CD8-positive, alpha-beta memory T cell (primary cell): ENCODE measurements around the gene NUS1. TPM values are rescaled to one million over a fixed set of nuclear protein-coding genes. Genes with fewer than 3 reads are reported as not detected.
A peak's percentile ranks its signal among the peaks of the same experiment; 100 is the strongest.
"Not testable (repeated sequence)": the region's sequence is repeated elsewhere in the genome, so short reads cannot be mapped to it uniquely, and the experiment has no call there.

Experiments used
- CTCF ChIA-PET: fragments of 350-600 bp; sonication (Branson Sonifier 250); formaldehyde crosslinking; loops from one replicate; lab custom pipeline; 2021; ENCODE audit warnings: antibody characterized with exemption; lab: Charles Lee
- POLR2A ChIA-PET: fragments of 350-600 bp; sonication (Branson Sonifier 250); formaldehyde crosslinking; loops from one replicate; lab custom pipeline; 2021; ENCODE audit warnings: antibody characterized with exemption; lab: Charles Lee
- DNase-seq, 5 donors: peaks; one replicate each; pipeline versions ENCODE4 v3.0.0 to v3.0.0-alpha.2; 2020 to 2022; ENCODE audit warnings: mixed read lengths in 1 of 5
- H3K27ac ChIP-seq: one replicate; pipeline ENCODE4 v1.7.0; 2013; ENCODE audit warnings: low read depth, mild to moderate bottlenecking, low read length, moderate library complexity
- H3K27me3 ChIP-seq: 2 replicates; pipeline ENCODE4 v1.7.0; 2013; ENCODE audit warnings: low read length, mild to moderate bottlenecking; ENCODE audit not compliant: insufficient read depth, poor library complexity, severe bottlenecking
- H3K36me3 ChIP-seq: 2 replicates; pipeline ENCODE4 v1.7.0; 2013; ENCODE audit warnings: mild to moderate bottlenecking, low read length, moderate library complexity; ENCODE audit not compliant: insufficient read depth
- H3K4me1 ChIP-seq: 2 replicates; pipeline ENCODE4 v1.7.0; 2013; ENCODE audit warnings: mild to moderate bottlenecking, low read length, moderate library complexity; ENCODE audit not compliant: insufficient read depth
- H3K4me3 ChIP-seq: 2 replicates; pipeline ENCODE4 v1.7.0; 2013; ENCODE audit warnings: mild to moderate bottlenecking, low read length
- H3K9me3 ChIP-seq: 2 replicates; pipeline ENCODE4 v1.7.0; 2013; ENCODE audit warnings: mild to moderate bottlenecking, low read length
- H3K27ac Mint-ChIP-seq, 8 donors: one replicate each; pipeline ENCODE4 v1.8.0; 2020 to 2021; ENCODE audit warnings: mixed read lengths in 8 of 8, mild to moderate bottlenecking in 6 of 8, inconsistent platforms in 3 of 8, moderate library complexity in 3 of 8
- H3K27me3 Mint-ChIP-seq, 2 donors: one replicate each; pipeline ENCODE4 v1.8.0; 2020 to 2021; ENCODE audit warnings: mixed read lengths in 2 of 2, mild to moderate bottlenecking in 1 of 2, moderate library complexity in 1 of 2
- H3K36me3 Mint-ChIP-seq, 3 donors: one replicate each; pipeline ENCODE4 v1.8.0; 2020 to 2021; ENCODE audit warnings: mixed read lengths in 3 of 3, inconsistent platforms in 1 of 3, mild to moderate bottlenecking in 1 of 3
- H3K4me1 Mint-ChIP-seq, 3 donors: one replicate each; pipeline ENCODE4 v1.8.0; 2020 to 2021; ENCODE audit warnings: mixed read lengths in 3 of 3, inconsistent platforms in 1 of 3, mild to moderate bottlenecking in 1 of 3
- H3K4me3 Mint-ChIP-seq, 7 donors: one replicate each; pipeline ENCODE4 v1.8.0; 2020 to 2021; ENCODE audit warnings: mixed read lengths in 7 of 7, mild to moderate bottlenecking in 6 of 7, moderate library complexity in 4 of 7, inconsistent platforms in 2 of 7
- H3K9me3 Mint-ChIP-seq, 5 donors: one replicate each; pipeline ENCODE4 v1.8.0; 2020 to 2022; ENCODE audit warnings: mixed read lengths in 5 of 5, mild to moderate bottlenecking in 3 of 5, moderate library complexity in 2 of 5, inconsistent platforms in 1 of 5
- polyA plus RNA-seq: library from polyadenylated mRNA; unstranded; fragments of 300-500 nt; fragmentation: Illumina TruSeq; gene quantifications from one replicate; pipeline ENCODE4 v1.2.3, GENCODE V29; 2021
- total RNA-seq, 2 experiments: library from RNA; stranded (reverse); gene quantifications; one replicate each; pipeline ENCODE4 v1.2.3, GENCODE V29; 2021

The NUS1 gene
- 10 to 100 TPM; 62.5 to 62.6 TPM for total RNA-seq
- polyA plus RNA-seq = 16.0 TPM

DNA sequence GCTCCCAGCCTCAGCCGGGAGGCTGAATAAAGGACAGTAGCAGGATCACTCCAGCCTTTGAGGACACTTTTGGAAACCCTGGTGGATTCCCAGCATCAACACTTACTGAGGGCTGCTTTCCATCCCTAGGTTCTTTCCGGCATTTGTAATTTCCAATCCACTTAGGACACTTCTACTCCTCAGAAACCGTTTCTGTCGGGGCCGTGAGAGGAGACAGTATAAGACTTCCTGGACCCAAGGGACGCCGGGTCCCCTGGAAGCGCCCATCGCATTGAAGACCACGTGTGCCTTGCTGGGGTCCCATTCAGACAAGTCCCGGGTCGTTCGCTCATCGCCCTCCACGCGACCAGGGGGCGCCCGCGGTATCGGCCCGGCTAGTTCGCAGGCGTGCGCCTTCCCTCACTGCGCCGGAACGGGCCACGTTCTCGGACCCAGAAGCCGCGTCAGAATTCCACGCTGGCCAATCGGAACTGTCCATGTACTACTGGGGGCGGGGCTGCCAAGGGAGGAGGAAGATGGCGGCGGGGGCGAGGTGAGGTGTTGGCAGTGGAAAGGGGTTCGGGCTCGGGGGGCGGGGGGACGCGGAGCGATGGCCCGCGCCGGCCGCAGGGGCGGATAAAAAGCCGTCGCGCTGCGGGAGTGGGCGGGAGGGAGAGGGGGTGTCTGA lies at the start of gene NUS1:
NUS1 (plus strand) TSS at position 479 of the 667 bp plus-strand sequence. CDS start 202 bp downstream, outside the sequence.
- Histone ChIP-seq H3K27me3 (no peaks in the 10 kb centered on the region), H3K36me3 (no peaks in the 10 kb centered on the region), H3K4me1 (peaks cover 43% of the 10 kb centered on the region), H3K27ac (peak within 1 kb of the TSS; percentile 68), H3K9me3 (no peaks in the 10 kb centered on the region), H3K4me3 (peak within 1 kb of the TSS; percentile 95)
- POLR2A ChIA-PET = interaction anchor here (1.2 kb wide), 1 partner anchor 73 kb away, joined by 3 read pairs; the partner anchor contains the start of gene GOPC
- H3K4me1 Mint-ChIP-seq = peaks cover 45 to 56% (median 53%) of the 10 kb centered on the region in 3 donors
- no peaks in the 10 kb centered on the region for H3K27me3 Mint-ChIP-seq
- peak; percentile 96 to 99 (median 98) for DNase-seq
- H3K36me3 Mint-ChIP-seq = peaks cover 0 to 10% (median 4%) of the 10 kb centered on the region in 3 donors
- H3K4me3 Mint-ChIP-seq = peak within 1 kb of the TSS; percentile 83 to 98 (median 90)
- H3K9me3 Mint-ChIP-seq = no peaks in the 10 kb centered on the region
- peak within 1 kb of the TSS; percentile 81 to 99 (median 94) for H3K27ac Mint-ChIP-seq
- CTCF ChIA-PET = interaction anchor here (1.4 kb wide), 1 partner anchor 70 kb away, joined by 3 read pairs; no protein-coding TSS in a partner anchor

DNA sequence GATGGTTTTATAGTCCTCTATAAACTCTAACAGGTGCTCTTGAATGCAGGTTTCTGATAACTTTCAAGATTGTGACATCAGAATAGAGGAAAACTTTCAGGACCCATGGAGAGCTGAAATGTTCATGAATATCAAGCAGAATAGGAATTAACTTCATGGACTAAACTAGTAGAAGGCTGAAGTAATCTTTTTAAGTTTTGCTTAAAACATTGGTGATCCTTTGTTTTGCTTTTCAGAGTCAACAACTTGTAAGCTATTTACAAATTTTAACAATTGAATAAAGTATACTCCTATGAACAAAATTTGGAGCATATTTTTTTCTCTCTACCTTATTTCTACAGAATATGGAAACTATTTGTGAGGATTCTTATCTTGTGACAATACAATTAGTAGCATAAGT lies 47.7 kb upstream of the NUS1 start:
- peaks cover 2 to 24% (median 4%) of the 10 kb centered on the region in 3 donors for H3K36me3 Mint-ChIP-seq
- H3K4me3 Mint-ChIP-seq = no peak overlapping the region
- no peak overlapping the region for H3K4me3 ChIP-seq
- no peaks in the 10 kb centered on the region for H3K4me1 Mint-ChIP-seq
- H3K4me1 ChIP-seq = no peaks in the 10 kb centered on the region
- no peak overlapping the region for H3K27ac ChIP-seq
- ChIA-PET CTCF (no interaction called here), POLR2A (no interaction called here)
- H3K9me3 ChIP-seq = no peaks in the 10 kb centered on the region
- peaks cover 2 to 9% of the 10 kb centered on the region in 2 donors for H3K27me3 Mint-ChIP-seq
- peaks cover 15 to 22% (median 17%) of the 10 kb centered on the region in 5 donors for H3K9me3 Mint-ChIP-seq
- H3K36me3 ChIP-seq = no peaks in the 10 kb centered on the region
- no peaks in the 10 kb centered on the region for H3K27me3 ChIP-seq
- DNase-seq = no peak
- H3K27ac Mint-ChIP-seq = no peak overlapping the region

- Mint-ChIP-seq H3K27ac (no peak overlapping the region), H3K4me3 (no peak overlapping the region), H3K36me3 (peaks cover 2 to 17% (median 2%) of the 10 kb centered on the region in 3 donors), H3K9me3 (peaks cover 15 to 21% (median 17%) of the 10 kb centered on the region in 5 donors), H3K4me1 (no peaks in the 10 kb centered on the region), H3K27me3 (peaks cover 0 to 9% of the 10 kb centered on the region in 2 donors)
- H3K9me3 ChIP-seq = no peaks in the 10 kb centered on the region
- ChIA-PET CTCF (no interaction called here), POLR2A (no interaction called here)
- no peaks in the 10 kb centered on the region for H3K4me1 ChIP-seq
- DNase-seq = no peak
- no peak overlapping the region for H3K4me3 ChIP-seq
- H3K27me3 ChIP-seq = no peaks in the 10 kb centered on the region
- no peaks in the 10 kb centered on the region for H3K36me3 ChIP-seq
- H3K27ac ChIP-seq = no peak overlapping the region
These were observed 46.1 kb upstream of the NUS1 start for GRCh38 chr6:117629119-117629660.

- no peak for DNase-seq
- Histone ChIP-seq H3K4me1 (no peaks in the 10 kb centered on the region), H3K9me3 (no peaks in the 10 kb centered on the region), H3K27me3 (no peaks in the 10 kb centered on the region), H3K36me3 (no peaks in the 10 kb centered on the region), H3K4me3 (no peak overlapping the region), H3K27ac (no peak overlapping the region)
- peaks cover 0 to 10% (median 0%) of the 10 kb centered on the region in 3 donors for H3K36me3 Mint-ChIP-seq
- H3K27me3 Mint-ChIP-seq = peaks cover 0 to 3% of the 10 kb centered on the region in 2 donors
- ChIA-PET CTCF (no interaction called here), POLR2A (no interaction called here)
- no peaks in the 10 kb centered on the region for H3K4me1 Mint-ChIP-seq
- H3K4me3 Mint-ChIP-seq = no peak overlapping the region
- H3K27ac Mint-ChIP-seq = no peak overlapping the region
- H3K9me3 Mint-ChIP-seq = peaks cover 0 to 6% (median 0%) of the 10 kb centered on the region in 5 donors
These were observed 37.5 kb upstream of the NUS1 start for GRCh38 chr6:117637770-117638169.

DNA sequence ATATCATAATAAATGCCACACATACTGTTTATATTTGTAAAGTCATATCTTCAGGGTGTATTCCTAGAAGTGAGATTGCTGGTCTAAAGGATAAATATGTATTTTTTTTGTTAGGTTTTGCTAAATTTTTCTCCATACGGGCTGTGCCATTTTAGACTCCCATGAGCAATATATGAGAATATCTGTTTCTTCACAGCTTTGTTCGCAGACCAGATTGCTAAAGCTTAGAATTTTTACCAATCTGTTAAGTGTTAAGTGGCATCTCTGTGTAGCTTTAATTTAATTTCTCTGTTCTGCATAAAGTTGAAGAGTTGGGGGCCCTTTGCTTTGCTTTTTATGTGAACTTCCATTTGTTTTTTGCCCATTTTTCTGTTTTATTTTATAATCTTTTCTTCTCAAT lies 32.3 kb upstream of the NUS1 start:
- peaks cover 3 to 8% of the 10 kb centered on the region in 2 donors for H3K27me3 Mint-ChIP-seq
- ChIA-PET CTCF (no interaction called here), POLR2A (interaction anchor here (0.7 kb wide), 1 partner anchor 1047 kb away, joined by 3 read pairs; no protein-coding TSS in a partner anchor)

DNA sequence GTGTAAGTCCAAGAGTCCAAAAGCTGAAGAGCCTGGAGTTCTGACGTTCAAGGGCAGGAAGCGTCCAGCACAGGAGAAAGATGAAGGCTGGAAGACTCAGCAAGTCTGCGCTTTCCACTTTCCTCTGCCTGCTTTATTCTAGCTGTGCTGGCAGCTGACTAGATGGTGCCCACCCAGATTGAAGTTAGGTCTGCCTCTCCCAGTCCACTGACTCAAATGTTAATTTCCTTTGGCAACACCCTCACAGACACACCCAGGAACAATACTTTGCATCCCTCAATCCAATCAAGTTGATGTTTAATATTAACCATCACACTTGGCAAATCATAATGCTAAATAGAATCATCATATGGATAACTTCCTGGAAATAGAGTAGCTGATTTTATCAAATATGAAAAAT lies 23.3 kb upstream of the NUS1 start:
- CTCF ChIA-PET, POLR2A ChIA-PET, H3K9me3 Mint-ChIP-seq: not testable (repeated sequence)

More for the DNA sequence above, 32.3 kb upstream of the NUS1 start:
- Mint-ChIP-seq H3K36me3 (peaks cover 0 to 6% (median 0%) of the 10 kb centered on the region in 3 donors), H3K9me3 (peaks cover 0 to 6% (median 0%) of the 10 kb centered on the region in 5 donors), H3K27ac (no peak overlapping the region), H3K4me3 (no peak overlapping the region), H3K4me1 (no peaks in the 10 kb centered on the region)
- no peak for DNase-seq
- H3K4me1 ChIP-seq = no peaks in the 10 kb centered on the region
- no peak overlapping the region for H3K27ac ChIP-seq
- no peaks in the 10 kb centered on the region for H3K36me3 ChIP-seq
- H3K27me3 ChIP-seq = no peaks in the 10 kb centered on the region
- no peak overlapping the region for H3K4me3 ChIP-seq
- H3K9me3 ChIP-seq = no peaks in the 10 kb centered on the region

DNA sequence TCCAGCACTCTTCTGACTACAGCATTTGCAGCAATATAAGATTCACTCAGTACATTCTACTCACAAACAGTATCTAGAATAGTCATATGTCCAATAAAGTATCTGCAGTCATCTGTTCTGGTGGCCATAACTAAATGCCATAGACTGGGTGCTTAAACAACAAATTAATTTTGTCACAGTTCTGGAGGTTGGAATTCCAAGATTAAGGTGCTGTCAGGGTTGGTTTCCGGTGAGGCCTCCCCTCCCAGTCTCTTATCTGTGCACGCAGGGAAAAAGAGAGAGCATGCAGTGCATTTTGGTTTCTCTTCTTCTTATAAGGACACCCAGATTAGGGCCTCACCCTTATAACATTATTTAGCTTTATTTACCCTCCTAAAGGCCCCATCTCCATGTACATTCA lies 21.3 kb upstream of the NUS1 start:
- ChIA-PET POLR2A (no interaction called here), CTCF (no interaction called here)
- Histone ChIP-seq H3K9me3 (no peaks in the 10 kb centered on the region), H3K36me3 (no peaks in the 10 kb centered on the region), H3K27ac (no peak overlapping the region), H3K4me1 (no peaks in the 10 kb centered on the region), H3K4me3 (no peak overlapping the region), H3K27me3 (no peaks in the 10 kb centered on the region)
- Mint-ChIP-seq H3K27ac (no peak overlapping the region), H3K27me3 (no peaks in the 10 kb centered on the region), H3K4me3 (no peak overlapping the region), H3K36me3 (no peaks in the 10 kb centered on the region), H3K4me1 (peaks cover 3 to 10% (median 4%) of the 10 kb centered on the region in 3 donors), H3K9me3 (no peaks in the 10 kb centered on the region)
- DNase-seq = no peak

More for the DNA sequence above, 23.3 kb upstream of the NUS1 start:
- not testable (repeated sequence) for H3K27me3 ChIP-seq, H3K27me3 Mint-ChIP-seq, H3K9me3 ChIP-seq, H3K4me1 ChIP-seq, DNase-seq, H3K4me3 Mint-ChIP-seq, H3K4me3 ChIP-seq, H3K27ac ChIP-seq, H3K36me3 Mint-ChIP-seq, H3K36me3 ChIP-seq, H3K27ac Mint-ChIP-seq
- peaks cover 3 to 10% (median 4%) of the 10 kb centered on the region in 3 donors for H3K4me1 Mint-ChIP-seq

- Mint-ChIP-seq H3K4me3 (no peak overlapping the region), H3K27me3 (no peaks in the 10 kb centered on the region), H3K4me1 (peaks cover 3 to 10% (median 4%) of the 10 kb centered on the region in 3 donors), H3K27ac (no peak overlapping the region), H3K9me3 (no peaks in the 10 kb centered on the region), H3K36me3 (no peaks in the 10 kb centered on the region)
- Histone ChIP-seq H3K36me3 (no peaks in the 10 kb centered on the region), H3K4me1 (no peaks in the 10 kb centered on the region), H3K9me3 (no peaks in the 10 kb centered on the region), H3K27ac (no peak overlapping the region), H3K27me3 (no peaks in the 10 kb centered on the region), H3K4me3 (no peak overlapping the region)
- peak in 2 of 5 donors; percentile 10 to 17 for DNase-seq
- ChIA-PET CTCF (no interaction called here), POLR2A (no interaction called here)
These were observed 19.9 kb upstream of the NUS1 start for GRCh38 chr6:117655380-117655779.
